ENCODE results near the gene RTL1.

Gene RTL1

GRCh38 chr14:100884456-100884855 lies 19.1 kb downstream of the RTL1 start:
- Histone ChIP-seq H4K20me1 (ENCODE audit: low read depth, low read length) (no peaks in the 10 kb centered on the region), H2AFZ (ENCODE audit: low read depth, low read length, severe bottlenecking) (no peak overlapping the region), H3K36me3 (ENCODE audit: low read length) (no peaks in the 10 kb centered on the region), H3K9ac (ENCODE audit: low read length) (no peak overlapping the region), H3K4me2 (ENCODE audit: low read depth, low read length, poor library complexity, severe bottlenecking) (no peak overlapping the region), H3K9me3 (ENCODE audit: insufficient read depth, low read length) (no peaks in the 10 kb centered on the region), H3K9me2 (replicated peaks; ENCODE audit: insufficient read depth, low read length) (no peaks in the 10 kb centered on the region), H3K79me2 (ENCODE audit: insufficient read depth, low read length) (no peaks in the 10 kb centered on the region), H3K27me3 (ENCODE audit: low read length) (no peaks in the 10 kb centered on the region), H3K27ac (ENCODE audit: low read depth, low read length) (no peak overlapping the region), H3K4me3 (ENCODE audit: insufficient read depth, low read length, poor library complexity, severe bottlenecking) (no peak overlapping the region), H3F3A (ENCODE audit: insufficient read depth) (no peaks in the 10 kb centered on the region)
- no peak for TF ChIP-seq EZH2phosphoT487 (conservative IDR thresholded peaks at IDR 0.05; ENCODE audit: low read length)
- TF ChIP-seq CTCF (IDR thresholded peaks at IDR 0.05; ENCODE audit: insufficient read depth, low read length, poor library complexity, severe bottlenecking), result no peak

- Histone ChIP-seq H3K9me2 (replicated peaks; ENCODE audit: insufficient read depth, low read length) (no peaks in the 10 kb centered on the region), H3K79me2 (ENCODE audit: insufficient read depth, low read length) (no peaks in the 10 kb centered on the region), H4K20me1 (ENCODE audit: low read depth, low read length) (no peaks in the 10 kb centered on the region), H2AFZ (ENCODE audit: low read depth, low read length, severe bottlenecking) (no peak overlapping the region), H3F3A (ENCODE audit: insufficient read depth) (no peaks in the 10 kb centered on the region), H3K27ac (ENCODE audit: low read depth, low read length) (no peak overlapping the region), H3K4me2 (ENCODE audit: low read depth, low read length, poor library complexity, severe bottlenecking) (no peak overlapping the region), H3K27me3 (ENCODE audit: low read length) (no peaks in the 10 kb centered on the region), H3K36me3 (ENCODE audit: low read length) (no peaks in the 10 kb centered on the region), H3K9ac (ENCODE audit: low read length) (no peak overlapping the region), H3K9me3 (ENCODE audit: insufficient read depth, low read length) (no peaks in the 10 kb centered on the region), H3K4me3 (ENCODE audit: insufficient read depth, low read length, poor library complexity, severe bottlenecking) (no peak overlapping the region)
- TF ChIP-seq EZH2phosphoT487 (conservative IDR thresholded peaks at IDR 0.05; ENCODE audit: low read length) (no peak), CTCF (IDR thresholded peaks at IDR 0.05; ENCODE audit: insufficient read depth, low read length, poor library complexity, severe bottlenecking) (no peak)
Observed at GRCh38 chr14:100883789-100884101, 19.8 kb downstream of the RTL1 start.

GRCh38 chr14:100882991-100883788 lies 20.3 kb downstream of the RTL1 start:
- H3K4me3 ChIP-seq (ENCODE audit: insufficient read depth, low read length, poor library complexity, severe bottlenecking), result no peak overlapping the region
- no peaks in the 10 kb centered on the region for H3F3A ChIP-seq (ENCODE audit: insufficient read depth)

More at GRCh38 chr14:100882991-100883788, 20.3 kb downstream of the RTL1 start:
- Histone ChIP-seq H3K27me3 (ENCODE audit: low read length) (no peaks in the 10 kb centered on the region), H3K27ac (ENCODE audit: low read depth, low read length) (no peak overlapping the region), H3K4me2 (ENCODE audit: low read depth, low read length, poor library complexity, severe bottlenecking) (no peak overlapping the region), H3K9me3 (ENCODE audit: insufficient read depth, low read length) (no peaks in the 10 kb centered on the region), H3K36me3 (ENCODE audit: low read length) (no peaks in the 10 kb centered on the region), H4K20me1 (ENCODE audit: low read depth, low read length) (no peaks in the 10 kb centered on the region), H3K9me2 (replicated peaks; ENCODE audit: insufficient read depth, low read length) (no peaks in the 10 kb centered on the region), H2AFZ (ENCODE audit: low read depth, low read length, severe bottlenecking) (no peak overlapping the region), H3K9ac (ENCODE audit: low read length) (no peak overlapping the region), H3K79me2 (ENCODE audit: insufficient read depth, low read length) (no peaks in the 10 kb centered on the region)
- TF ChIP-seq EZH2phosphoT487 (conservative IDR thresholded peaks at IDR 0.05; ENCODE audit: low read length) (no peak), CTCF (IDR thresholded peaks at IDR 0.05; ENCODE audit: insufficient read depth, low read length, poor library complexity, severe bottlenecking) (no peak)
